GM10847 (cell line): Measurements from ENCODE around the gene IFNL3.

Experiments used
- POLR2A ChIP-seq: IDR thresholded peaks from 2 replicates; pipeline ENCODE4 v1.6.1; 2011; ENCODE audit not compliant: insufficient read length; ENCODE audit errors: extremely low read depth

The IFNL3 gene

GRCh38 chr19:39202998-39203355, 41.8 kb downstream of the IFNL3 start:
- TF ChIP-seq POLR2A = no peak

DNA sequence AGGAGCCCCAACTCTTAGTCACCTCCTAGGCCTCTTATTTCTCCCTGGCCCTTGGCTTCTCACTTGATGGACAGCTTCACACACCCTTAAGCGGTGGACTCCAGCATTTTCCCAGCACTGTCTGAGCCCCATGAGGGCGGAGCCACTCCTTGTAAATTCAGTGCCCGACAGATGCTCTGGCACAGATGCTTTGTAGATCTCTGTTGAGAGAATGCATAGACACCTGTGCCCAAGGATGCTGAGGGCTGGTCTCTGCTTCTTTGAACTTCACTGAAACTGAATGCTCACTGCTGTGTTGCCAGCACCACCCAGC, 44.0 kb downstream of the IFNL3 start:
- no peak for TF ChIP-seq POLR2A

DNA sequence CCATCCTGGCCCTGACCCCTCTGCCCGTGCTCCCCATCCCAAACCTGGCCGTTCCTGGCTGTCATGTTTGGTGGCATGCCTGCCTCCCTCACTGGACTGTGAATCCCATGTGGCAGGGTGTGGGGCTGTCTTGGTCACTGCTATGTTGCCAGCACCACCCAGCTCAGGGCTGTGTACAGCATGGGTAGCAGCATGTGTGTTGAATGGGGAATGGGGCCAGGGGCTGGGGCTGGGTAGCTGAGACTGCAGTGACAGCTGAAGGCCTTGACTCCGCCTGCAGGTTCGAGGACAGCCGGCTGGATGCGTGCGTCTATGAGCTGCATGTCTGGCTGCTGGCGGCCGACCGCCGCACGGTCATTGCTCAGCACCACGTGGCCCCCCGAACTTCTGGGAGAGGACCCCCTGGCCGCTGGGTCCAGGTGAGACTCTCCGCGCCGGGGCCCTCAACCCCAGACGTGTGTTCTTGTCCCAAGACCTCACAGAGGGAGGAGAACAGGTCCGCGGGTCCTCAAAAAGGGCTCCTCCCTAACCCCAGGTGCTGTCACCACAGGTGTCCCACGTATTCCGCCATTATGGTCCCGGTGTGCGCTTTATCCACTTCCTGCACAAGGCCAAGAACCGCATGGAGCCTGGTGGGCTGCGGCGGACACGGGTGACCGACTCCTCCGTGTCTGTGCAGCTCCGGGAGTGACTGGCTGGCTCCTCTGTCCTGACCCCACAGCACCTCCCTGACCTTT, 44.6 kb downstream of the IFNL3 start:
- TF ChIP-seq POLR2A = no peak

DNA sequence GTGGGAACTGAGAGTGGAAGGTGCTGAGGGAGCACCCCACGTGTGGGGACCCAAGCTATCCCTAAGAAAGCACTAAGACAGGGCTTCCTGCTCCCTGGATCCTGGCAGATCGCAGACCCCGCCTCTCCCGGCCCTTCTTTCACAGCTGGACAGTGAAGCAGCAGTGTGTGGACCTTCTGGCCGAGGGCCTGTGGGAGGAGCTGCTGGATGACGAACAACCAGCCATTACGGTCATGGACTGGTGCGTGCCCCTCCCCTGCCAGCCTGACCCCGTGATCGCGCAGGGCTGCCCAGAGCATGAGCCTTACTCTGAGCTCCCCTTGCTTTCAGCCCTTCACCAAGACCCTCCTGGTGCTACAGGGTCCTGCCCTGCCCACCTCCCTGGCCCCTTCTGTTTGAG, 45.8 kb downstream of the IFNL3 start:
- no peak for TF ChIP-seq POLR2A

DNA sequence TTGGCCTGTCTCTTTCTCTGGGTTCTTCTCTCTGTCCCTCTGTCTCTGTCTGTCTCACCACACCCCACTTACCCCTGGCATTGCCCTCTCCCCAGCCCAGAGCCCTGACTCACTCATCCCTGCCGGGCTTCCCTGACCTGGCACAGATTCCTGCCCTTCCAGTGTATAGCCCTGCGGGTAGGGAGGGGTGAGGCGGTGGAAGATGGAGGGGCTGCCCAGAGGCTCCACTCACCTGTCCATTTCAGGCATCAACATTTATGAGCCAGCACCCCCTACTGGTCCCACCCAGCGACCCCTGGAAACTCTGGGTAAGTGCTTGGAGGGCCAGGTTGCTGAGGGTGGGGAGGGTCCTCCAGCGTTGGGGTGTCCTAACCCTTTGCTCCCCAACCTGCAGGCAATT, 47.0 kb downstream of the IFNL3 start:
- TF ChIP-seq POLR2A = no peak

DNA sequence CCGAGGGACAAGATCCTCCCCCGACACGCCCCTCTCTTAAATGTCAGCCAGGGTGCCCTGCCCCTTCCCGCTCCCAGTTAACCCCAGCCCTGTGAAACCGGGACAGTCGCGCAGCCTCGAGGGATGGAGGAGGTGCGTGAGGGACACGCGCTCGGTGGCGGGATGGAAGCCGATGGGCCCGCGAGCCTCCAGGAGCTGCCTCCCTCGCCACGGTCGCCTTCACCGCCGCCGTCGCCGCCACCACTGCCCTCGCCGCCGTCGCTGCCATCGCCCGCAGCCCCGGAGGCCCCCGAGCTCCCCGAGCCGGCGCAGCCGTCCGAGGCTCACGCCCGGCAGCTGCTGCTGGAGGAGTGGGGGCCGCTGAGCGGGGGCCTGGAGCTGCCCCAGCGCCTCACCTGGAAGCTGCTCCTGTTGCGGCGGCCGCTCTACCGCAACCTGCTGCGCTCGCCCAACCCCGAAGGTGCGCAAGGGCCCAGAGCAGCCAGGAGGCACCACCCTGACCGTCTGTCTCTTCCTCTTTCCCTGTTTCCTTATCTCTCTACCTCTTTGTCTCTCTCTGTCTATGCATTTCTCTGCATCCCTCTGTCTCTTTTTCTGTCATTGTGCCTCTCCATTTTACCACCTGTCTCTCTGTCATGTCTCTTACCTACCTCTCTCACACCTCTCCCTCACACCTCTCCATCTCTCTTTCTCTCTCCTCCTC, 47.8 kb downstream of the IFNL3 start, which contains the start of gene NCCRP1:
NCCRP1 (plus strand) TSS at position 105 of the 703 bp plus-strand sequence; CDS start at position 124, 19 bp downstream.
- no peak for TF ChIP-seq POLR2A

GRCh38 chr19:39196320-39196719, 48.5 kb downstream of the IFNL3 start:
- TF ChIP-seq POLR2A = no peak

DNA sequence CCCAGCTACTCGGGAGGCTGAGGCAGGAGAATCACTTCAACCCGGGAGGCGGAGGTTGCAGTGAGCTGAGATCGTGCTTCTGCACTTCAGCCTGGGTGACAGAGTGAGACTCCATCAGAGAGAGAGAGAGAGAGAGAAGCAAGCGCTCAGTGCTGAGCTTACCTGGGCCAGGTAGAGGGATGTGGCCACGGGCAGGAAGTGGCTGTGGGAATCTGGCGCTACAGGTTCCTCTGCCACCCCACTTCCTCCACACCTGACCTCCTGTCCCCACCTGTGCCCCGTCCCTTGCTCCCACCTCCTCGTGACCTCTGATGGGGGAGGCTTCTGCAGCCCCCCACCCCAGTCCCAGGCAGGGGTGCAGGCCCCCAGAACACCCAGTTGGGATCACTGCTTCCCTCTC, 49.1 kb downstream of the IFNL3 start:
- TF ChIP-seq POLR2A = no peak

- TF ChIP-seq POLR2A = no peak
These were observed 49.8 kb downstream of the IFNL3 start for GRCh38 chr19:39194832-39195542.

DNA sequence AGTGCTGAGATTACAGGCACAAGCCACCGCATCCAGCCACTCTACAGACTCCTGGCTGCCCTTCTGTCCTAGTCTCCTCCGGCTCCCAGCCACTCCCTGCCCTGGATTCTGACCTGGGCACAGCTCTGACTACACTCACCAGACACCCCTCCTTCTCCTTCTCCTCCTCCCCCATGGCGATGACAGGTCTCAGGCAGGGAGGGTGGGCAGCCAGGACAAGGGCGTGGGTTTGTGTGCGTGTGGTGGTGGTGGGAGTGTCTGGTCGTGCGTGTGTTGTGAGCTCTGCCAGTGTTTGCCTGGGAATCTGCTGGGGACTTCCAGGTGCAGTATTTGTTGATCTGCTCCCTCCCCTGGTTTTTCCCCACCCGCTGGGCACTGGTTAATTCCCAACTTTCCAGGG, 51.0 kb downstream of the IFNL3 start:
- no peak for TF ChIP-seq POLR2A
